Measurements from ENCODE around the gene SLC22A5.

DNA sequence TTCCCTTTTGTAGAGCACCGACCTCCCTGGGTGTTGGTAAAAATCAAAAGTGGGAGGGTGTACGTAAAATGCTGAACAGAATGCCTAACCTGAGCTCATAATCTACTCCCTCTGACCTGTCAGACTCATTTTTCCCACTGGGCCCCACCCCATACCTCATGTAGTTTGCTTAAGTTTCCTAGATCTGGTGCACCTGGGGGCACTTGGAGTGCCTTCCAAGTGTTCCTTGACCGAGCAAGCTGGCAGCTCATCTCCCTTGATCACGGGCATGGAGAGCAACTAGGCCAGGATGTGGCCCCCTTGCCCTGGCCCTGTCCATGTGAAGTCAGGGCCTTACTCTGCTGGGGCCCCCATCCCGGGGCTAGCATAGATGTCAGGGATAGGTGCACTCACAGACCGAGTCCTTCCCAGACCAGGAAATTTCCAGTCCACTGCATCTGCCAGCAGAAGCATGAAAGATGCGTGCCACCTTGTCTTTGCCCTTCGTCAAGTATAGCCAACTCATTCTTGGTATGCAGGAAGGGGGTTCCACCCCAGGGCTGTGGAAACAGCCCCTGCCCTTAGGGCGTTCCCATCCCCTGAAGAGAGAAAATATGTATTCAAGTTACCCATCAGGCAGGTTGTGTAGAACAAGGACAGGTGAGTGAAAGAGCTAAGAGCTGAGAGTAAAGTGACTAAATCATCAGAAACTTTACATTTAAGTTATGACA lies 41.9 kb downstream of the SLC22A5 start:
- TF ChIP-seq, protein P1, sequence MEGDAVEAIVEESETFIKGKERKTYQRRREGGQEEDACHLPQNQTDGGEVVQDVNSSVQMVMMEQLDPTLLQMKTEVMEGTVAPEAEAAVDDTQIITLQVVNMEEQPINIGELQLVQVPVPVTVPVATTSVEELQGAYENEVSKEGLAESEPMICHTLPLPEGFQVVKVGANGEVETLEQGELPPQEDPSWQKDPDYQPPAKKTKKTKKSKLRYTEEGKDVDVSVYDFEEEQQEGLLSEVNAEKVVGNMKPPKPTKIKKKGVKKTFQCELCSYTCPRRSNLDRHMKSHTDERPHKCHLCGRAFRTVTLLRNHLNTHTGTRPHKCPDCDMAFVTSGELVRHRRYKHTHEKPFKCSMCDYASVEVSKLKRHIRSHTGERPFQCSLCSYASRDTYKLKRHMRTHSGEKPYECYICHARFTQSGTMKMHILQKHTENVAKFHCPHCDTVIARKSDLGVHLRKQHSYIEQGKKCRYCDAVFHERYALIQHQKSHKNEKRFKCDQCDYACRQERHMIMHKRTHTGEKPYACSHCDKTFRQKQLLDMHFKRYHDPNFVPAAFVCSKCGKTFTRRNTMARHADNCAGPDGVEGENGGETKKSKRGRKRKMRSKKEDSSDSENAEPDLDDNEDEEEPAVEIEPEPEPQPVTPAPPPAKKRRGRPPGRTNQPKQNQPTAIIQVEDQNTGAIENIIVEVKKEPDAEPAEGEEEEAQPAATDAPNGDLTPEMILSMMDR (conservative IDR thresholded peaks at IDR 0.05; ENCODE audit: low read length): no peak
- TF ChIP-seq EZH2phosphoT487 (IDR thresholded peaks at IDR 0.05; ENCODE audit: borderline replicate concordance): no peak
